Spleen (tissue), 11 donors: ENCODE data around the gene CD38. TPM values are rescaled to one million over a fixed set of nuclear protein-coding genes. Genes with fewer than 3 reads are reported as not detected.

Experiments
- DNase-seq: peaks from one replicate; pipeline ENCODE4 v3.0.0-alpha.2; 2020
- H3K27ac ChIP-seq, 8 donors: fragments of 200-600 bp; sonication (generic) in 7 of 8; 1 replicate in 4 of 8; 2 replicates in 4 of 8; pipeline versions ENCODE4 v1.5.0 to v1.8.0; 2016 to 2021; ENCODE audit warnings: inconsistent platforms in 4 of 8, mild to moderate bottlenecking in 4 of 8, moderate library complexity in 1 of 8
- H3K27me3 ChIP-seq, 7 donors: fragments of 200-600 bp; sonication (generic) in 6 of 7; replicated peaks in 1 of 7; 1 replicate in 4 of 7; 2 replicates in 3 of 7; pipeline versions ENCODE4 v1.5.0 to v1.8.0; 2016 to 2021; ENCODE audit warnings: inconsistent platforms in 3 of 7, mild to moderate bottlenecking in 1 of 7
- H3K36me3 ChIP-seq, 6 donors: fragments of 200-600 bp; sonication (generic) in 5 of 6; 1 replicate in 4 of 6; 2 replicates in 2 of 6; pipeline versions ENCODE4 v1.5.0 to v1.8.0; 2016 to 2021; ENCODE audit warnings: inconsistent platforms in 2 of 6
- H3K4me1 ChIP-seq, 6 donors: fragments of 200-600 bp; sonication (generic) in 5 of 6; 1 replicate in 3 of 6; 2 replicates in 3 of 6; pipeline versions ENCODE4 v1.5.0 to v1.8.0; 2016 to 2021; ENCODE audit warnings: inconsistent platforms in 3 of 6
- H3K4me3 ChIP-seq, 8 donors: fragments of 200-600 bp; sonication (generic) in 7 of 8; 1 replicate in 4 of 8; 2 replicates in 4 of 8; pipeline versions ENCODE4 v1.5.0 to v1.8.0; 2016 to 2021; ENCODE audit warnings: inconsistent platforms in 4 of 8, mild to moderate bottlenecking in 4 of 8, moderate library complexity in 2 of 8
- H3K9me3 ChIP-seq, 8 donors: fragments of 200-600 bp; sonication (generic) in 7 of 8; 1 replicate in 4 of 8; 2 replicates in 4 of 8; pipeline versions ENCODE4 v1.5.0 to v1.8.0; 2016 to 2021; ENCODE audit warnings: inconsistent platforms in 4 of 8
- CTCF ChIP-seq, 11 experiments: fragments of 200-600 bp in 7 of 11; fragments of 450-650 bp in 4 of 11; sonication (generic) in 4 of 11; IDR thresholded peaks in 8 of 11; conservative IDR thresholded peaks in 3 of 11; 1 replicate in 7 of 11; 2 replicates in 4 of 11; pipeline versions ENCODE4 v1.4.0 to v1.8.0; 2016 to 2021; ENCODE audit warnings: antibody characterized with exemption in 11 of 11, inconsistent platforms in 4 of 11, mild to moderate bottlenecking in 1 of 11
- POLR2A ChIP-seq, 3 donors: fragments of 450-650 bp; IDR thresholded peaks; one replicate each; pipeline ENCODE4 v1.5.1; 2017; ENCODE audit warnings: antibody characterized with exemption in 3 of 3, mild to moderate bottlenecking in 1 of 3
- POLR2AphosphoS5 ChIP-seq, 3 donors: sonication (generic); formaldehyde crosslinking; IDR thresholded peaks; one replicate each; pipeline ENCODE4 v1.5.1; 2017; ENCODE audit warnings: antibody characterized with exemption in 3 of 3
- WGBS, 5 donors: extraction: QIAGEN DNeasy Blood & Tissue Kit in 3 of 5; methylation state at CpG; one replicate each; pipeline versions ENCODE4 v1.1.5 to v1.1.7; 2013 to 2018; 5-methylcytosine and 5-hydroxymethylcytosine counted together
- intact Hi-C: fragments of 100-400 bp; cut with DNase I; formaldehyde crosslinking; loops from one replicate; pipeline ENCODE4 v1.15.0; 2023; ENCODE audit warnings: low total_unique reads
- polyA plus RNA-seq, 3 donors: library from polyadenylated mRNA; stranded (reverse); fragments of 200-250 nt; gene quantifications; one replicate each; pipeline ENCODE4 v1.2.1, GENCODE V29; 2013
- total RNA-seq, 7 donors: library from RNA; depleted of rRNA in 3 of 7; stranded (reverse); fragments of >200 nt in 3 of 7; fragmentation: NEBNext Ultra II Directional in 4 of 7; extraction: Animal tissue kit (Norgen Biotek cat#: 25700) in 4 of 7; gene quantifications; one replicate each; pipeline versions ENCODE4 v1.1.0 to v1.2.1, GENCODE V29; 2016 to 2021
- donor health status: healthy with polysubstance abuse.
- donor health status: DM: no; HTN: no; CAD: no; lungs with moderate emphysema.
- donor health status: DM: no; HTN: no; CAD: no.
- donor health status: Bipolar disorder and iron deficiency.
- donor health status: healthy.
- donor health status: DM: no; HTN: no; CAD: no.
- donor health status: DM: yes; HTN: yes; CAD: no.

Gene CD38
- total and polyA plus RNA-seq, 10 donors, result 4.9 to 92.9 (median 54.4) TPM

- DNase-seq, result no peak
- TF ChIP-seq CTCF (IDR thresholded peaks at IDR 0.05 in 8 of 11, conservative IDR thresholded peaks at IDR 0.05 in 3 of 11), result no peak
- TF ChIP-seq POLR2A (IDR thresholded peaks at IDR 0.05), result no peak
- no peak for TF ChIP-seq POLR2AphosphoS5 (IDR thresholded peaks at IDR 0.05)
- no peak overlapping the region for H3K4me3 ChIP-seq
- peaks cover 0 to 41% (median 27%) of the 10 kb centered on the region in 6 donors for H3K4me1 ChIP-seq
- no peaks in the 10 kb centered on the region for H3K27me3 ChIP-seq
- peak overlapping the region in 1 of 8 donors; percentile 81 for H3K27ac ChIP-seq
- H3K9me3 ChIP-seq, result no peaks in the 10 kb centered on the region
- 46 to 86% (median 67%) methylated on average over 2 of the region's 2 CpGs for WGBS, 5 donors
- intact Hi-C loops, result no loop called here
- H3K36me3 ChIP-seq, result peaks cover 0 to 5% (median 0%) of the 10 kb centered on the region in 6 donors
These were observed 33.7 kb downstream of the CD38 start for GRCh38 chr4:15811703-15812337.

GRCh38 chr4:15832523-15833451 lies 54.7 kb downstream of the CD38 start:
- intact Hi-C loops, result no loop called here
- Histone ChIP-seq H3K27ac (no peak overlapping the region), H3K9me3 (no peaks in the 10 kb centered on the region), H3K36me3 (peaks cover 0 to 30% (median under 1%) of the 10 kb centered on the region in 6 donors), H3K27me3 (no peaks in the 10 kb centered on the region), H3K4me3 (no peak overlapping the region), H3K4me1 (no peaks in the 10 kb centered on the region)
- no peak for TF ChIP-seq POLR2AphosphoS5 (IDR thresholded peaks at IDR 0.05)
- TF ChIP-seq POLR2A (IDR thresholded peaks at IDR 0.05), result no peak
- no peak for TF ChIP-seq CTCF (IDR thresholded peaks at IDR 0.05 in 8 of 11, conservative IDR thresholded peaks at IDR 0.05 in 3 of 11)
- WGBS, 5 donors, result 63 to 78% (median 73%) methylated on average over 3 of the region's 3 CpGs
- no peak for DNase-seq

- WGBS, 5 donors, result 93 to 100% (median 96%) methylated on average over 1 of the region's 1 CpG
- TF ChIP-seq POLR2AphosphoS5 (IDR thresholded peaks at IDR 0.05) (no peak), POLR2A (IDR thresholded peaks at IDR 0.05) (no peak)
- H3K36me3 ChIP-seq, result peaks cover 0 to 38% (median 4%) of the 10 kb centered on the region in 6 donors
- H3K27ac ChIP-seq, result no peak overlapping the region
- H3K27me3 ChIP-seq, result no peaks in the 10 kb centered on the region
- no peak overlapping the region for H3K4me3 ChIP-seq
- H3K4me1 ChIP-seq, result no peaks in the 10 kb centered on the region
- intact Hi-C loops, result no loop called here
- DNase-seq, result no peak
- H3K9me3 ChIP-seq, result no peaks in the 10 kb centered on the region
These were observed 55.7 kb downstream of the CD38 start for GRCh38 chr4:15833801-15834200.

GRCh38 chr4:15836362-15836761 lies 58.2 kb downstream of the CD38 start:
- Histone ChIP-seq H3K4me3 (no peak overlapping the region), H3K4me1 (no peaks in the 10 kb centered on the region), H3K27ac (no peak overlapping the region), H3K27me3 (no peaks in the 10 kb centered on the region), H3K9me3 (no peaks in the 10 kb centered on the region), H3K36me3 (peaks cover 0 to 57% (median 15%) of the 10 kb centered on the region in 6 donors)
- DNase-seq, result no peak
- TF ChIP-seq CTCF (IDR thresholded peaks at IDR 0.05 in 8 of 11, conservative IDR thresholded peaks at IDR 0.05 in 3 of 11), result no peak
- no peak for TF ChIP-seq POLR2A (IDR thresholded peaks at IDR 0.05)
- no peak for TF ChIP-seq POLR2AphosphoS5 (IDR thresholded peaks at IDR 0.05)
- intact Hi-C loops, result no loop called here
